PC-9 (cell line): ENCODE measurements around the gene TMEM132D. TPM values are rescaled to one million over a fixed set of nuclear protein-coding genes. Genes with fewer than 3 reads are reported as not detected.

ENCODE experiments used
- BruUV-seq: library from RNA; stranded (reverse); fragments of 400-500 nt; replicated peaks from 2 replicates; lab custom pipeline; 2021; lab: Mats Ljungman, UMichigan
- CTCF ChIA-PET: fragments of 300-600 bp; sonication (Branson Sonifier 250); formaldehyde crosslinking; loops from one replicate; lab custom pipeline; 2022; ENCODE audit warnings: antibody characterized with exemption; lab: Charles Lee
- POLR2A ChIA-PET: fragments of 300-600 bp; sonication (Branson Sonifier 250); formaldehyde crosslinking; loops from one replicate; lab custom pipeline; 2022; ENCODE audit warnings: antibody characterized with exemption; ENCODE audit not compliant: unreplicated experiment; lab: Charles Lee
- DNase-seq, 2 experiments: peaks; one replicate each; pipeline versions ENCODE4 v3.0.0 to v3.0.0-alpha.2; 2015 to 2022; ENCODE audit warnings: mixed read lengths in 1 of 2
- H2AFZ ChIP-seq: fragments of 200-600 bp; sonication (generic); 2 replicates; pipeline ENCODE4 v1.8.1; 2017; ENCODE audit warnings: antibody characterized with exemption
- H3F3A ChIP-seq: fragments of 200-600 bp; sonication (generic); 2 replicates; pipeline ENCODE4 v1.8.1; 2017; ENCODE audit warnings: antibody characterized with exemption, mild to moderate bottlenecking, low read depth; ENCODE audit not compliant: insufficient read depth
- H3K27ac ChIP-seq: fragments of 200-600 bp; sonication (generic); 2 replicates; pipeline ENCODE4 v1.6.1; 2016; ENCODE audit warnings: mixed run types
- H3K27me3 ChIP-seq: fragments of 200-600 bp; sonication (generic); 2 replicates; pipeline ENCODE4 v1.6.1; 2016; ENCODE audit warnings: low read depth, mixed run types; ENCODE audit not compliant: insufficient read depth
- H3K36me3 ChIP-seq: fragments of 200-600 bp; sonication (generic); 2 replicates; pipeline ENCODE4 v1.6.1; 2016; ENCODE audit warnings: low read depth, mixed run types
- H3K4me1 ChIP-seq: fragments of 200-600 bp; sonication (generic); replicated peaks from 2 replicates; pipeline ENCODE4 v1.6.1; 2016; ENCODE audit warnings: mixed run types; ENCODE audit not compliant: insufficient read depth
- H3K4me2 ChIP-seq: fragments of 200-600 bp; sonication (generic); 2 replicates; pipeline ENCODE4 v1.6.1; 2017; ENCODE audit warnings: mixed run types
- H3K4me3 ChIP-seq: fragments of 200-600 bp; sonication (generic); 2 replicates; pipeline ENCODE4 v1.6.1; 2016; ENCODE audit warnings: mixed run types
- H3K79me2 ChIP-seq: fragments of 200-600 bp; sonication (generic); 2 replicates; pipeline ENCODE4 v1.6.1; 2017; ENCODE audit warnings: low read depth, mixed run types
- H3K9me2 ChIP-seq: fragments of 200-600 bp; sonication (generic); 2 replicates; pipeline ENCODE4 v1.8.1; 2017; ENCODE audit warnings: mild to moderate bottlenecking; ENCODE audit not compliant: insufficient read depth
- H3K9me3 ChIP-seq: fragments of 200-600 bp; sonication (generic); 2 replicates; pipeline ENCODE4 v1.8.1; 2016; ENCODE audit warnings: low read depth; ENCODE audit not compliant: insufficient read depth
- H4K20me1 ChIP-seq: fragments of 200-600 bp; sonication (generic); 2 replicates; pipeline ENCODE4 v1.8.1; 2017; ENCODE audit not compliant: insufficient read depth
- EZH2 ChIP-seq: fragments of 200-600 bp; sonication (generic); IDR thresholded peaks from 2 replicates; pipeline ENCODE4 v1.8.0; 2017; ENCODE audit warnings: antibody characterized with exemption, low read depth
- intact Hi-C: fragments of 100-400 bp; cut with micrococcal nuclease; formaldehyde crosslinking; loops from one replicate; pipeline ENCODE4 v1.10.0; 2022; ENCODE audit not compliant: unreplicated experiment
- total RNA-seq: library from RNA; stranded (reverse); gene quantifications from 2 replicates; pipeline ENCODE4 v1.2.3, GENCODE V29; 2021
- TF ChIP-seq, protein P1 (sequence below): fragments of 200-600 bp; sonication (generic); conservative IDR thresholded peaks from 2 replicates; pipeline ENCODE4 v1.6.1; 2017; ENCODE audit warnings: mixed run types, antibody characterized with exemption, mild to moderate bottlenecking, moderate library complexity

The TMEM132D gene
- total RNA-seq, 1 experiment from 2014 or later: not detected

DNA sequence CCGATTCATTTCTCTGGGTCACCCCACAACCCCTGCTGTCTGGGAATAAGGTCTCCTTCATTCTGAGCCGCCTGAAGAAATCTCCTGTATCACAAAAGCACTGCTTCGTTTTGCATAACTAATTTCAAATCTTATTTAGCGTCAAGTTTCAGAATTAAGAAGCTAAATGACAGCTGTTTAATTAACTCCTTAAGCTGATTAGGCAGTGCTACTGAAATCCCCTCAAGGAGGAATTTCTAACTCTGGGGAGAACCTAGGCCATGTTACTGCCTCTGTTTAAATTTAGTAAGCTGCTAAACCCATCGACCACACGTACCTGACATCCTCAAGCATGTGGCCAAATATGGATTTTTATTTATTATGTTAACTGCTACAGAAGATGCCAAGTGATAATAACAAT lies 677.0 kb downstream of the TMEM132D start:
- H3F3A ChIP-seq: no peaks in the 10 kb centered on the region
- H3K27me3 ChIP-seq: peaks cover 17% of the 10 kb centered on the region
- no peaks in the 10 kb centered on the region for H3K9me2 ChIP-seq
- H2AFZ ChIP-seq: no peak overlapping the region
- intact Hi-C loops: no loop called here
- H4K20me1 ChIP-seq: no peaks in the 10 kb centered on the region
- no peaks in the 10 kb centered on the region for H3K4me1 ChIP-seq
- TF ChIP-seq, protein P1, sequence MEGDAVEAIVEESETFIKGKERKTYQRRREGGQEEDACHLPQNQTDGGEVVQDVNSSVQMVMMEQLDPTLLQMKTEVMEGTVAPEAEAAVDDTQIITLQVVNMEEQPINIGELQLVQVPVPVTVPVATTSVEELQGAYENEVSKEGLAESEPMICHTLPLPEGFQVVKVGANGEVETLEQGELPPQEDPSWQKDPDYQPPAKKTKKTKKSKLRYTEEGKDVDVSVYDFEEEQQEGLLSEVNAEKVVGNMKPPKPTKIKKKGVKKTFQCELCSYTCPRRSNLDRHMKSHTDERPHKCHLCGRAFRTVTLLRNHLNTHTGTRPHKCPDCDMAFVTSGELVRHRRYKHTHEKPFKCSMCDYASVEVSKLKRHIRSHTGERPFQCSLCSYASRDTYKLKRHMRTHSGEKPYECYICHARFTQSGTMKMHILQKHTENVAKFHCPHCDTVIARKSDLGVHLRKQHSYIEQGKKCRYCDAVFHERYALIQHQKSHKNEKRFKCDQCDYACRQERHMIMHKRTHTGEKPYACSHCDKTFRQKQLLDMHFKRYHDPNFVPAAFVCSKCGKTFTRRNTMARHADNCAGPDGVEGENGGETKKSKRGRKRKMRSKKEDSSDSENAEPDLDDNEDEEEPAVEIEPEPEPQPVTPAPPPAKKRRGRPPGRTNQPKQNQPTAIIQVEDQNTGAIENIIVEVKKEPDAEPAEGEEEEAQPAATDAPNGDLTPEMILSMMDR: no peak
- TF ChIP-seq EZH2: no peak
- H3K9me3 ChIP-seq: no peaks in the 10 kb centered on the region
- DNase-seq: no peak
- H3K27ac ChIP-seq: no peak overlapping the region
- POLR2A ChIA-PET: no interaction called here
- H3K4me2 ChIP-seq: no peak overlapping the region
- H3K36me3 ChIP-seq: no peaks in the 10 kb centered on the region
- CTCF ChIA-PET: interaction anchor here (0.6 kb wide), 1 partner anchor 360 kb away, joined by 3 read pairs; no protein-coding TSS in a partner anchor
- no TSS peak for BruUV-seq
- no peak overlapping the region for H3K4me3 ChIP-seq
- no peaks in the 10 kb centered on the region for H3K79me2 ChIP-seq

DNA sequence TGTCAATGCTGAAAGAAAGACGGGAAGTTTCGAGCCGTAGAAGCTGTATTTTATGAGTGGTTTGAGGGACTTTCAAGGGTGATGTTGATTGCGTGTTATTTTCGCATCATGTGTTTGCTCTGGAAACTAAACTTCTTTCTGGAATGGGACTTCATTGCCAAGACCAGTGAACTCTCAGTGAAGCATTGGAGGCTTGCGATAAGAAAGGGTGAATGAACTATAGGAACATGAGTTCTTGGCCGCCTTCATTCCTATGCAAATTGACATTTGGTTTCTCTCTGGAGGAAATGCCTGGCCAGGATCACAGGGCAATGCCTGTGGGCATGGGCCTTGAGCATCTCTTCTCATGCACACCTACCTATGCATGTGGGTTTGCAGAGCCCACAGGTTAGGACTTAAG lies 677.8 kb downstream of the TMEM132D start:
- H3K4me1 ChIP-seq: no peaks in the 10 kb centered on the region
- no TSS peak for BruUV-seq
- DNase-seq: no peak
- ChIA-PET POLR2A (no interaction called here), CTCF (no interaction called here)
- H4K20me1 ChIP-seq: no peaks in the 10 kb centered on the region
- H3F3A ChIP-seq: no peaks in the 10 kb centered on the region
- TF ChIP-seq, protein P1: no peak
- no peak for TF ChIP-seq EZH2
- H3K4me2 ChIP-seq: no peak overlapping the region
- H2AFZ ChIP-seq: no peak overlapping the region
- no peak overlapping the region for H3K4me3 ChIP-seq
- no peaks in the 10 kb centered on the region for H3K9me3 ChIP-seq
- no peaks in the 10 kb centered on the region for H3K79me2 ChIP-seq
- no peak overlapping the region for H3K27ac ChIP-seq
- intact Hi-C loops: no loop called here
- H3K36me3 ChIP-seq: no peaks in the 10 kb centered on the region
- H3K27me3 ChIP-seq: peaks cover 17% of the 10 kb centered on the region
- H3K9me2 ChIP-seq: no peaks in the 10 kb centered on the region

DNA sequence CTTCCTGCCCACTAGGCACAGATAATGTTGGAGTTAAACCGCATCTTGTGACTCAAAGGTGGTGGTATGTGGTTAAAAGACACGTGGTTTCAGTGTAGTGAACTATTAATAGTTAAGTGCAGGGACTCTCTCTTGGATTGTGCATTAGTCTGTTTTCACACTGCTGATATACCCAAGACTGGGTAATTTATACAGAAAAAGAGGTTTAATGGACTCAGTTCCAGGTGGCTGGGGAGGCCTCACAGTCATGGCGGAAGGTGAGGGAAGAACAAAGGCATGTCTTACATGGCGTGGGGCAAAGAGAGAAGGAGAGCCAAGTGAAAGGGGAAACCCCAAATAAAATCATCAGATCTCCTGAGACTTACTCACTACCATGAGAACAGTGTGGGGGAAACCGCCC lies 688.3 kb downstream of the TMEM132D start:
- Histone ChIP-seq H3K4me1 (no peaks in the 10 kb centered on the region), H3K4me2 (no peak overlapping the region), H3K79me2 (no peaks in the 10 kb centered on the region), H3K9me2 (no peaks in the 10 kb centered on the region), H4K20me1 (no peaks in the 10 kb centered on the region), H3K27ac (no peak overlapping the region), H3K4me3 (no peak overlapping the region), H3K27me3 (peaks cover 5% of the 10 kb centered on the region; the same call in 1 of the 2 replicates), H3K9me3 (no peaks in the 10 kb centered on the region), H3F3A (no peaks in the 10 kb centered on the region), H3K36me3 (no peaks in the 10 kb centered on the region), H2AFZ (no peak overlapping the region)
- intact Hi-C loops: no loop called here
- DNase-seq: no peak
- POLR2A ChIA-PET: no interaction called here
- TF ChIP-seq, protein P1: no peak
- TF ChIP-seq EZH2: no peak
- no TSS peak for BruUV-seq
- CTCF ChIA-PET: no interaction called here
